ENCODE results near the gene LBHD1.

DNA sequence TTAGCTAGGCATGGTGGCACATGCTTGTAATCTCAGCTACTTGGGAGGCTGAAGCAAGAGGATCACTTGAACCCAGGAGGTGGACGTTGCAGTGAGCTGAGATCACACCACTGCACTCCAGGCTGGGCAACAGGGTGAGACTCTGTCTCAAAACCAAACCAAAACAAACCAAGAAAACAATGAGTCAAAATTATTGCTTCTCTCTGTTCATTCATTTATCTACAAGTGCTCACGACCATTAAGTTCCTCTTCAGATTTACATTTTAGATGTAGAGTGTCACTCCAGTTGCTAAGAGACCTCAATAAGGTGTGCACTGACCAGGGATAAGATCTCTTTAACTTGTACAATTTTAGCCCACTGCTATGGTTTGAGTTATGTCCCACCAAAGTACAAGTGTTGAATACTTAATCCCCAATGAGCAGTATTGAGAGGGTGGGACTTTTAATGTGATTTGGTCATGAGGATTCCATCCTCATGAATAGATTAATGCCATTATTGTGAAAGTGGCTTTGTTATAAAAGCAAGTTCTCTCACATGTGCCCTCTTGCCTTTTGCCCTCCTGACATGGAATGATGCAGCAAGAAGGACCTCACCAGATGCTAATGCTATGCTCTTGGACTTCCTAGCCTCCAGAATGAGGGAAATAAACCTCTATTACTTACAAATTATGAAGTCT is 47.4 kb upstream of the LBHD1 start:
- no peak for TF ChIP-seq CTCF (conservative IDR thresholded peaks at IDR 0.05; ENCODE audit: low read length)
- no peak for TF ChIP-seq EZH2phosphoT487 (IDR thresholded peaks at IDR 0.05; ENCODE audit: borderline replicate concordance)

All from Loucy (cell line).